GM19099 (cell line): ENCODE data around the gene FAM83D.

Experiments
- POLR2A ChIP-seq: IDR thresholded peaks from 3 replicates; pipeline ENCODE4 v1.6.1; 2011; ENCODE audit warnings: low read depth; ENCODE audit not compliant: insufficient read length; ENCODE audit errors: extremely low read depth

FAM83D gene

GRCh38 chr20:38920411-38920810, 5.8 kb upstream of the FAM83D start:
- no peak for TF ChIP-seq POLR2A

GRCh38 chr20:38920851-38921250, 5.4 kb upstream of the FAM83D start:
- TF ChIP-seq POLR2A = no peak

DNA sequence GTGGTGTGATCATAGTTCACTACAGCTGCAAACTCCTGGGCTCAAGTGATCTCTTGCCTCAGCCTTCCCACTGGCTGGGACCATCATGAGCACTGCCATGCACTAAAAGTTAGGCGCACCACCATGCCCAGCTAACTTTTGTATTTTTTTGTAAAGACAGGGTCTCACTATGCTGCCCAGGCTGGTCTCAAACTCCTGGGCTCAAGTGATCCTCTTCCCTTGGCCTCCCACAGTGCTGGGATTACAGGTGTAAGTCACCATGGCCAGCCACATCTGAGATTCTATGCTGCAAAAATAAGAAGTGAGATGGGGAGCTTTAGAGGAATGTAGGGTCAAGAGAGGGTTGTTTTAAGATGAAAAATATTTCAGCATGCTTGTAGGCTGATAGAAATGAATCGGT, 1.5 kb upstream of the FAM83D start:
- TF ChIP-seq POLR2A = no peak

DNA sequence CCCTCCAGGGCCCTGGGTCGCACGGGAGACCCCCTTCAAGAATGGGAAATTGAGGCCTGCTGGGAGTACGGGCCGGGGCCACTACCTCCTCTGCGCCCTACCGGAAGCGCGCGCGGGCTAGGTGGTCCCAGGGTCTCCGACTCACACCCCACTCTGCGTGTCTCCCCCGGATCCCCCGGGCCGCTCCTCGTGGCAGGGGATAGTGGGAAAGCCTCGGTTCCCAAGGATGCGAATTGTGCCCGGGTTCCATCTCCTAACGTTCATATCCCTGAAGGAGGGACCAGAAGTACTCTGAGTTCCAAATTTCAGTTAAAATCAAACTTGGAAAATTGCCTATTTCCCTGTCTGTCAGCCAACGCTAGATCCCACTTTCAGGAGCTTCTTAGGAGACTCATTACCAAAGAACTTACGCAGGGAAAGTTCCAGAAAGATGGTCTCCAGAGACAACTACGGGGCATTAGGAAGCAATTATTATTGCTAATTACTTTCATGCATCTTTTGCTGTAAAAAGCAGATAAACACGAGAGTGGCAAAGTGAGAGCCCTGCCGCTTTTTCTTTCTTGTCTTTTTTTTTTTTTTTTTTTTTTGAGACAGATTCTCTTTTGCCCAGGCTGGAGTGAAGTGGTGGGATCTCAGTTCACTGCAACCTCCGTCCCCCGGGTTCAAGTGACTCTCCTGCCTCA, 858 bp downstream of the FAM83D start:
- no peak for TF ChIP-seq POLR2A

DNA sequence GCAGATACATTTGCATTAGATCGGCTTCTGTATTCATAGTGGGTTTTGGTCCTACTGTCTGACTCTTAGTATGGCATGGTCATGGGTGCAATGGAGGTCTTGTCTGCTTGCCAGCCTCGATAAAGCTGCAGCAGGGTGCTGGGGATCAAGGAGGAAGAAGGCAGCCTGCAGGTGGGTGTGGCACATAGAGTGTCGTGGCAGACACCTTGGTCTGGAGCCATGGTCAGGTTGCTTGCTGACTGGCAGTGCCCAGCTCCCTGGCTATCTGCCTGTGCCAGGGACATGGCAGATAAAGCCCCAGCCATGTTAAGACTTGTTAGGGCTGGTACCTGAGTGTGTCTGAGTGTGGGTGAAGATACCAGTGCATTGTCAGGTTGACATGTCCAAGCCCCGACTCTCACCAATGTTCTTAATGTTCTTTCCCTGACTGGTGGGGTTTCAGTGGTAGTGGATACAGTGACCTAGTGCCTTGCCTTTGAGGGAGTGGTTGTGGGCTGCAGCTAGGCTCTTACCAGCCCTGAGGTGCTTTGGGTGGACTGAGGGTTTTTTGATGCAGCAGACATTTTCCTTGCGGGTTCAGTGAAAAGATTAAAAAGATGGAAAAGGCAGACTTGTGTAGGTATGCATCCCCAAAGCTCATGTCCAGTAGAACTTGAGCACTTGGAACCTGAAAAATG, 1.8 kb downstream of the FAM83D start:
- TF ChIP-seq POLR2A = no peak

DNA sequence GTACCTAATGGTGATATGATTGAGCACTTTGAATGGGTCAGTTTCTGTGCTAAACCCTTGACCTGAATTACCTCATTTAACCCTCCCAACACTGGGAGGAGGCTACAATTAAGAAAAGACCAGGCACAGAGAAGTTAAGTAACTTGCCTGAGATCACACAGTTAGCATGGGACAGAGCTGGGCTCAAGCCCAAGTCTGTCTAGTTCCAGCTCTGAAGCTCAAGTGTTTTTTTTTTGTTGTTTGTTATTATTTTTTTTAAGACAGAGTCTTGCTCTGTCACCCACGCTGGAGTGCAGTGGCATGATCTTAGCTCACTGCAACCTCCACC, 4.0 kb downstream of the FAM83D start:
- no peak for TF ChIP-seq POLR2A

GRCh38 chr20:38931984-38932383, 5.8 kb downstream of the FAM83D start:
- no peak for TF ChIP-seq POLR2A

- no peak for TF ChIP-seq POLR2A
These were observed 6.4 kb downstream of the FAM83D start for GRCh38 chr20:38932457-38933120.

- TF ChIP-seq POLR2A = no peak
These were observed 8.3 kb downstream of the FAM83D start for GRCh38 chr20:38934530-38934929.

- no peak for TF ChIP-seq POLR2A
These were observed 9.1 kb downstream of the FAM83D start for GRCh38 chr20:38935285-38935684.

GRCh38 chr20:38935967-38936407, 9.8 kb downstream of the FAM83D start:
- no peak for TF ChIP-seq POLR2A

GRCh38 chr20:38937000-38937399, 10.8 kb downstream of the FAM83D start:
- no peak for TF ChIP-seq POLR2A

GRCh38 chr20:38937978-38938473, 11.8 kb downstream of the FAM83D start:
- TF ChIP-seq POLR2A = no peak

- TF ChIP-seq POLR2A = no peak
These were observed 13.5 kb downstream of the FAM83D start for GRCh38 chr20:38939686-38940085.

GRCh38 chr20:38940644-38941043, 14.4 kb downstream of the FAM83D start:
- no peak for TF ChIP-seq POLR2A
